T follicular helper cell (primary cell): ENCODE data around the gene PLPPR1.

Experiments
- DNase-seq: peaks from one replicate; pipeline ENCODE4 v3.0.0-alpha.2; 2020; ENCODE audit warnings: low read depth

Gene PLPPR1

DNA sequence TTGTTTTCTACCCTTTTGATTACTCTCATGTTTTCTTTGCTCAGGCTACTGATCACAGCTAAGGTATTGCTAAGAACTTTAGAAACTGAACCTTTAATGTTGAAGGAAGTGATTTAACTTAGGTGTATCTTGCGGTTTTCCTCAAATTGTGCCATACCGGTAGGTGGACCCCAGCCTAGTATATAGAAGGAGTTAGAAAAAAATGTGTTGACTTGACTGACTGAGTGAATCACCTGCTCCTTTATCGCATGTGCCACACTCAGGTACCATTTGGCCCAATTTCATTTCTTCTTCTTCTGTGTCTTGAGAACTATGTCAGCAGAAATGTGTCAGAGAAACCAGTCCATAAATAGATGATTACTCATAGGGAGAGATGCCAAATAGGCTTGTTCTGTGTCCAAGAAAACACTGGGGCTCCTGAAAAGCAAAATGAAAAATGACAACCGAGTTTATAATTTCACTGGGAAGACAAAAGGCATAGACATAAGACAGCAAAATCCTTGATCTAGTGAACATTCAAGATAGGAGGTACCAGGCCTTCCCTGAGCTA is 19.4 kb downstream of the PLPPR1 start:
- no peak for DNase-seq

DNA sequence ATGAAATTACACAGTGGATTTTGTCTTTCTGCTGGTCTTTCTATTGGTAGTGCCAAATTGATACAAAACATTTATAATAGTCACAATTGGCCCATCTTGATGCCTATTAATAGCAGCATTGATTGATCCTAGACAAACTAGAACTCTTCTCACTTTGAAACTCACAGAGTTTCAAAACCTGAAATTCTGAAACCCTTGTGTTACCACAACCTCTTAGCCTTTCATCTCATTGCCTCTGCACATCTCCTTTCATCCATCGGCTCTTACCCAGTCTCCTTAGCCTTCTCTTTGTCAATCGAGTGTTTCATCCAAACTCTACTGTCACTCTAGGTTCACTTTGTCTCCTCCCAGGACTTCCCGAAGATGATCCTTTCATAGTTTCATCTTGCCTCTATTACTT is 22.1 kb downstream of the PLPPR1 start:
- no peak for DNase-seq

DNA sequence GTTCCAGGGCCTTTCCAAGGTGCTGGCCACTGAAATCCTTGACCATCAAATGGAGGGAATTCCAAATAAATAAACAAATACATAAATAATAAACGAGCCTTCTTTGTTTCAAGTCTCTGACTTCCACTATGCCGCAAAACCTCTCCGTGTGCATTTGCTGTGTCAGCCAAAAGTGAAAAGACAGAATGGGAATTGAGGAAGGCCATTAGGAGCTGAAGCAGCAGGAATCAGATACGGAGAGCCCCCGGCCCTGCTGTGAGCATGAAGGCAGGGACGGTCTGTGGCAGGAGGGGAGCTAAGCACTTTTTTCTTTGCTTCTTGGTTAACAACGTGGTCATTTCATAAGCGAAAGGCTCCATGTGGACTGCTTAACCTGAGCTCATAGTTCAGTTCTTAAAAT is 26.1 kb downstream of the PLPPR1 start:
- DNase-seq, result no peak

DNA sequence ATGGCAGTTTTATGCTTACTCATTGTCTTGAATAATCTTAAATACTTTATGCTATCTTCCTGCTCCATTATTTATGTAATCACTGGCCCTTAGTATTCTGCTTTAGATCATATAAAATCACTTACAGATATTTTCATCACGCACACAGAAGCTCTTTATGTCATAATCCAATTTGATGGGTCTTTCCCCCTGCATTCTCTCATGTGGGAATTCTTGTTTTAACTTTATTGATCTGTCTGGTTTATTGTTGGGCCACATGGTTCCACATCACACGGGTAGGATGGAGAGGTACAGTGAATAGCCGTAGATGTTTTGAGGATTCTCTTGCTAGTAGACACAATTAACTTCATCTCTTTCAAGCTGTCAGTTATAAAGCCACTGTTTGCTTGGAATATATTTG is 27.0 kb downstream of the PLPPR1 start:
- DNase-seq, result no peak

DNA sequence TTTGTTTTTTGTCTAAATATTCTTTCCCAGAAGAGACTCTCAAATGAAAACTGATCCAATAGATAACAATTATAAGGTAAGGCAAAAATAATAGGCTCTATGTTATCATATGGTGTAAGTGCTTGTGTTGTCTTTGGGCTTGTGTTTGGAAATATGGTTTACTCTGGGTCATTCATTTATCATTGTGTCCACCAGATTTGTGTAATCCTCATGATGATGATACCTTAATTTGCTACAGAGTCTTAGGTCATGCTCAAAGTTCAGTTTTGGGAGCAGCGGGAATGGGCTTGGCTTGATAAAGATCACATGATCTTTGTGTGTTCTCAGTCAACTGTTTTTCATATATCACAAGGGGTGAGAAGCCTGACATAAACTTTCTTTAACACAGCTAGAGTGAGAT is 34.2 kb downstream of the PLPPR1 start:
- DNase-seq, result no peak

DNA sequence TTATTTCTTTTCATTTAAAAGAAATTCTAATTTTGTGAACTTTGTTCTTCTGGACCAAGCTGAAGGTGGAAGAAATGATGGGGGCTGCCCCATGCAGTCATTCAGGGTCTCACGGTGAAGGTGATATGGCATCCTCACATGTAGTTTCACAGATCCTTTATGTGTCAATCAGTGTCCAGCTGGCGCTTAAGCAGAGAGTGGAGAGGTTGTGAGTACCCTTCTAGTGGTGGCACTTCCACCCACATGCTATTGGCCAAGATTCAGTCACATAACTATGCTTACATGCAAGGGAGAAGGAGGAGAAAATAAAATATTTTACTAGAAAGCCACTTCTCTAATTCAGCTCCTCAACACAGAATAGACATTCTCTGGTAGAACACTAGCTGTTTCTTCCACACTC is 34.7 kb downstream of the PLPPR1 start:
- DNase-seq, result no peak

DNA sequence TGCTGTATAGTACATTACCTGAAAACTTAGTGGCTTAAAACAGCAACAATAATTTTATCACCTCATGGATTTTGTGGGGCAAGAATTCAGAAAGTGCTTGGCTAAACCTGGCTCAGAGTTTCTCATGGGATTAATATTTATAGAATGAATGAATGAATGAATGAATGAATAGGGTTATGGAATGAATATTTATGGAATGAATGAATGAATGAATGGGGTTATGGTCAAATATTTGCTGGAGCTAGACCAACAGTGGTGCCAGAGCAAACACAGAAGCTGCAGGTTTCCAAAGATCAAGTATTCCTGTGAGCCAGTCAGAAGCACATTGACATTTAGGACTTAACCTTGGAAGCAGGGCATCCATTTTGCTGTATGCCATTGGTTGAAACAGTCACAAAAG is 35.7 kb downstream of the PLPPR1 start:
- DNase-seq, result no peak

DNA sequence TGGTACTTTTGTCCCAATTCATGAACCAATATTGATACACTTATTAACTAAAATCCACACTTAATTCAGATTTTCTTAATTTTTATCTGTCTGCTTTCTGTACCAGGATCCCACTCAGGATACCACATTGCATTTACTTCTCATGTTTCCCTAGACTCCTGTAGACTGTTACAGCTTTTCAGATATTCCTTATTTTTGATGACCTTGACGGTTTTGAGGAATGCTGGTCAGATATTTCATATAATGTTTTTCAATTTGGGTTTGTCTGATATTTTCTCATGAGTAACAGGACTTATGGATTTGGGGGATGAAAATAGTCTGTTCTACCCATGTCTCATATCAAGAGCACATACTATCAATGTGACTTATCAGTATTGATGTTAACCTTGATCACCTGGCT is 37.4 kb downstream of the PLPPR1 start:
- no peak for DNase-seq

DNA sequence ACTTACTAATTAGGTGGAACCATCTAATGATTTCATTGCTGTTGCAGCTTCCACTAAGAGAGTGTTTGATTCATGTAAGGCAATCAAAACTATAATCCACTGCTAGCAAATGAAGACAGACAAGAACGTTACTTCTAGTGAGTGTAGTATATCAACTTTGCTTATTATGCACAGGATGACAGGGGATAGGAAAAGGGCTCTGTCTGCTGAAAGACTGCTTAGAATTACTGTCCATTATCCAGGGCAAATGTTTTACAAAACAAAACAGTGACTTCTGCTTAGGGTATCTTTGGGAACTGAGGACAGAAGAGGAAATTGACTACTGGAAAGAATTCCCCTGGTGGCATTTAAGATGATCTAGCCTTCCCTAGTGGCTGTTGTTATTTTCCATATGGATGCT is 40.2 kb downstream of the PLPPR1 start:
- DNase-seq, result no peak

DNA sequence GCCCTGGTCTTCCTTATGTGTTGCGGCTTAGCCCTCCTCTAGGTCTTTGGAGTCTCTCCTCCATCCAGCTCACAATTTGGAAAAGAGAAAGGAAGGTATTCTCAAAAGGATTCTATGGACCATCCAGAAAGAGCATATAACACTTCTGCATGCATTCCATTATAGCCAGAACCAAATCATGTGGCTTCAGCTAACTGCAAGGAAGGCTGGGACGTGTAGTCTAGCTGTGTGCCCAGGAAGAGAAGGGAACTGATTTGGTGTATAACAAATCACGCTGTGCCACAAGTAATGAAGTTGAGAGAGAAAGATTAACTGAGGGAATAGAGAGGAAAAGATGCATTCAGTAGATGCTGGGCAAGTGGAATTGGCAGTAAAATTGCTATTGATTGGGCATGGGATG is 43.7 kb downstream of the PLPPR1 start:
- no peak for DNase-seq

DNA sequence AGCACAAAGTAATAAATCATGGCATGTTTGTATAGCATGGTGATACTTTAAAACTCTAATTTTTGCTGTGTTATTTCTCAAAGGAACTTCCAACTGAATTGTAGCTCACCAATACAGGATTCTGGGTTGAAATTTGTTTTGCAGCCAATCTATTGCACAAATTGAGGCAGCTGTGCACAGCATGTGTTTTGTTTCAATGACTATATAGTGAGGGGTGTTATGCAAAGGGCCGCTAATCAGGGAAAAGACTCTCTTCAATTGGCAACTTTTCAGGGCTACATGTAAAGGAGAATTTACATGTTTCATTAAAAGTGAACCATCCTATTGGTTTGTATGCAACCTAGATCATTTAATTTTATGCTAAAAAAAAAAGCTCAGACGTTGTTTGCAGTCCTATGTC is 44.6 kb downstream of the PLPPR1 start:
- no peak for DNase-seq

DNA sequence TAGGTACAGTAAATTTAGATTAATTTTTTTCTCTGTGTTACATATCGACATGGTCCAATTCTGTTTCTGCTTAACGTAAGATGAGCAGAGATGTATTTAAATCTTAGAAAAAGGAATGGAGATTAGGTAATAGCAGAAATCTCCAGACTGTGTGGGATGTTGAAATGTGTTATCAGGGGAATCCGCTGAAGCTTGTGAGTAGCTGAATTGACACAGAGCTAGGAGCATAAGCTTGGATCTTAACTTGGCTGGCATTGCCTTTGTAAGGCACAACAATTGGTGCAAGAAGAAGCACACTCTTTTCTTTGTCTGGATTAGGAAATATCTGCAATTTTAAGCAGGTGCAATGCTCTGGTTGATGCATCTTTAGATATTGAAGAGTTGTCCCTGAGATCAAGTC is 53.1 kb downstream of the PLPPR1 start:
- no peak for DNase-seq

DNA sequence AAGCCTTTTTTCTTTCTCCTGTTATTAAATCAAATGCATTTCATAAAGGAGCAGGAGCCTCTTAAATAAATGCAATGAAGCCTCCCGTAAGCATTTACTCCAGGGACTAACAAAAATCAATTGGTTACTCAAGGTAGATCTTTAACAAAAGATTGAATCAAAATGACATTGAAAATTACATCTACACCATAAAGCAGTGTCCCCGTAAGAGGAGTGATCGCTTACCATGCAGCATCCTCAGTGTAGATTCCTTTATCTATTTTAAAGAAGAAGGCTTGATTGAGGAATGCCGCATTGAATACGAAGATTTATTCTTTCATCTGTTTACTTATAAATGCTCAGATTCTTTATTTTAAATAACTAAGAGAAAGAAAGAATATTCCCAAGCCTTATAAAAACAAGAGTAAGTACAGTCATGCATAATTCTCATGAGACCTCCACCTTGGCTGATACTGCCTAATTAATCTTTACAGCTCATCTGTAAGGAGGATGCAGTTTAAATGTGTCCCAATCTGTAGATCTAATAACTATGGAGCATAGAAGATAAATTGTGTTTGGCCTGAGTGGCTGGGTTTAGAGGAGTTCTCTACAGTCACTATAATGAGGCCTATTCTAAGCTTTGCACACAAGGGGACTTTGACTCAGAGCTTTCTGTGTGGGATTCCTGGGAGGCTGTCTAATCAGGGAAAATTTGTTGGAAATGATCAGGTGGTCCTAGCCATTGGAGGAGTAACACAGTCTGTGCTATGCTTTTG is 55.1 kb downstream of the PLPPR1 start:
- no peak for DNase-seq

DNA sequence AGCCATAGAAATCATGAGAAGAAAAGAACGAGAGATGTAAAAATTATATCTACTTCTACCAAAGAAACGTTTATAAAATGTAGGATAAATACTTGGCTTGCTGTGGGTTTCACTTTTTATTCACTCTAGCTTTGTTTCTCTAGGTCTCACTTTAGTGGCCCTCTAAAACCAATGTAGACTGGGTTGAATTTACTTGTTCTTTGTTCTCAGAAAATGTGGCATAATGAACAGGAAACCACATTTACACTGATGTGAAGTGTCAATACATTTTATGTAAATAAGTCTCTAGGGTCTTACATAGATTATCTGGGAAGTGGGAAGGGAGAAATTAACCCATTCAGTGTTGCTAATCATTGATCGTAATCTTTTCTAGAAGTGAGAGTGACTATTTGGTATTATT is 58.9 kb downstream of the PLPPR1 start:
- no peak for DNase-seq

DNA sequence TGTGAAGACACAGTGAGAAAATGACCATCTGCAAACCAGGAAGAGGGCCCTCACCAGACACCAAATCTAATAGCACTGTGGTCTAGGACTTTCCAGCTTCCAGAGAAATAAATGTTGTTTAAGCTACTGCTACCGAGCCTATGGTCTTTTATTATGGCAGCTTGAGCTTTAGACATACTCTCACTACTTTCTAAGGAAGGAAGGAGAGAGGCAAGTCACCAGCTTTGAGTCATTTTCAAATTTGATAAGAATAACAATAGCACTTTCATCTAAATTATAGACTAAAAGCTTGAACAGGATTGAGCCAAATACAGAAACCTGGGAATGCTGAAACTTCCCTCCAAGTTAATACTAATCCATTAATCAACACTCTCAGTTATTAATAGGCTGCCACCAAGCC is 64.4 kb downstream of the PLPPR1 start:
- DNase-seq, result no peak

DNA sequence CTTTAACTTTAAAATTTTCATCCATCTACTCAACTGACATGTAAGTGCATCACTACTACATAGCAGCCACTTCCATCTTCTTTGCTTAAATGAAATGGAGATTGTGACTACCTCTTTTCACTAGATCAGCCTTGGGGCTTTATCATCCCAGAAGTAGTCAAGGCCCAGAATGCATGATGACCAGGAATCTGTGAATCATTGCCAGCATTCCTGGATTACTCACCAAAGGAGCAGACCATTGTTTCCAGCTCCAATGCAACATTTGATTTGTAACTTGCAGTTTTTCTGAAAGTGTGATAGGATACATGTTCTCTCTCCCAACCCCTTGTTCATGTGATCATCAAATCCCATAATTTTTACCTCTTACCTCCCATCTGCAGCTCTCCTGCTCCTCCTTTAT is 65.1 kb downstream of the PLPPR1 start:
- no peak for DNase-seq

DNA sequence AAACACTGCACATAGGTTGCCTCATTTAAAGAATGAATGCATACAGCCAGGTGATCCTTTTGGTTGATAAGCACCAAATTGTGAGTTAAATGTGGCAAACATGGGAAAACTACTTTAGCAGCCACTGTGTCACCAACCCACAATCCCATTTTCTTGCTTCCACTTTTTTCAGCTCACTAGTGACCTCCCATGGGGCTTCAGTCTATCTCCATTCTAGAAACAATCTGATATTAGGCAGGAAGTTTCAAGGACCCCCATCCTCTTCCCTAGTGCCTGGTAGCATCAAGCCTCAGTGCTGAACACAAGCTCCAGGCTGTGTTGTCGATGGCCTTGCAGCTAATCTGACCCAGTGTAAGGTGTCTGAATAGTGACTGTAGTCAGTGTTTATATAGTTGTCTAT is 66.2 kb downstream of the PLPPR1 start:
- no peak for DNase-seq

DNA sequence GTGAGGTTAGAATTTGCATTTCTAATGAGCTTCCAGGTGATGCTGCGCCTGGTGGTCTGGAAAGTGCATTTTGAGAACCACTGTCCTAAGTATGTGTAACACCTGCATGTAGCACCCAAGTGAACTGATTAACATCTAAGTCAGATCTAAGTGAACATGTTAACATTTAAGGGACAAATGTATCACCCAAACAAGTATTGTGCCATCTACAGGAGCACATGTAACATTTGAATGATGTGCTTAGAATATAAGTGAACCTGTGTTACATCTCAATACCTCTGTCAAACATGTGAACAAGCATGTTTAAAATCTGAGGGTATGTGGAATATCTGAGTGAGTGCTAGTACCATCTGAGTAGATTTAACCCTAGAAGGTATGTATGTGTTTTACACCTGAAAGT is 68.7 kb downstream of the PLPPR1 start:
- no peak for DNase-seq

DNA sequence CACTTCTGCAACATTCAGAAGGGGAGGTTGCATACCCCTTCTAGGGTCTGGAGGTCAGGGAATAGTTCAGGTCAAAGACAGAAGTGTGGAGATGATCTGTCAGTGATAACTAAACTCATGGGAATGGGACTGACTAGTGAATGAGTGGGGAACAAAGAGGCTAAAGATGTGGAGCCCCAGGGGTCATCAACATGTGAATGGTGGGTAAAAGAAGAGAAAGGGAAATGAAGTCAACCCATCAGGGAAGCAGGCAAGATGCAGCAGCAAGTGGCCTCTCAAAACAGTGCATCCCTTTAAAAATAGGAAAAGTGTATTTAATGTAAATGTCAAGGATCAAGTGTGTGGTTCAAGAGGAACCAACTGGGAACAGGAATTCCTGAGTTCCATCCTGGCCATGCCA is 69.9 kb downstream of the PLPPR1 start:
- no peak for DNase-seq

DNA sequence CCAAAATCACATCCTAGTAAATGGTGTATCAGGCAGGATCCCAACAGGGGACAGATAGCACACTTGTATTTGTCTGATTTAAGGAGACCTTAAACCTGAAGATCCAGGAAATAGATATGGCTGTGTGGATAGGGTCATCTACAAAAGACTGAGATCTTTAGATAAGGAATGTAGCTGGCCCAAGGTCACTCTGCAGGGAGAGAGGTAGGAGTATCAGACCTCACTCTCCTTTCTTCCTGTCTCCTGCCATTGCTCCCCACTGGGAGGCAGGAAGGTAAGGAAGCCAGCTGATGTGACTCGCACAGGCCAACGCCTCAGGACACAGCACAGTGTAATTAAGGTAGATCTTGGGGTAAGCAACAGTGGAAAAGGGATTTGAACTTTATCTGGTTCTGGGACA is 85.8 kb downstream of the PLPPR1 start:
- DNase-seq, result no peak

DNA sequence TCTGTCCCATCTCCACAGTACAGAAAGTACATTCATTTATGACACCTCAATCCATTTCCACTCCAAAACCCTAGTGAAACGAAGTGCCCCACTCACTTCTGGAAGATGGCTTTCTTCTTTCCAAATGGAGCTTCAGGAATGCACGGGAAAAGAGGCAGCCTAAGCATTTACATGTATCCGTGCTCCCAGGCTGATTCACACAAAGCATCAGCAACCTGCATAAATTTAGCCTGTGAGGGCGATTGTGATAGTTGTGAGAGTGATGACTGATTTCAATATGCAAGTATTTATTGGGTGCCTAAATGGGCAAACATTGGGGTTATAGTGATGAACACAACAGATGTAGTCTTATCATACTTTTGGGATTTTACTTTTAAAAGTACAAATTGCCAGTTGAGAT is 86.6 kb downstream of the PLPPR1 start:
- no peak for DNase-seq

DNA sequence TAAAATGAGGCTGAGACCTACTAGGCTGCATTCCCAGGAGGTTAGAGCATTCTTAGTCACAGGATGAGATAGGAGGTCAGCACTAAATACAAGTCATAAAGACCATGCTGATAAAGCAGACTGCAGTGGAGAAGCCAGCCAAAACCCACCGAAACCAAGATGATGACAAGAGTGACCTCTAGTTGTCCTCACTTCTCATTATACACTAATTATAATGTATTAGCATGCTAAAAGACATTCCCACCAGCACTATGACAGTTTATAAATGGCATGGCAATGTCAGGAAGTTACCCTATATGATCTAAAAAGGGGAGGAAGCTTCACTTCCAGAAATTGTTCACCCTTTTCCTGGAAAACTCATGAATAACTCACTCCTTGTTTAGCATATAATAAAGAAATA is 88.6 kb downstream of the PLPPR1 start:
- DNase-seq, result no peak

DNA sequence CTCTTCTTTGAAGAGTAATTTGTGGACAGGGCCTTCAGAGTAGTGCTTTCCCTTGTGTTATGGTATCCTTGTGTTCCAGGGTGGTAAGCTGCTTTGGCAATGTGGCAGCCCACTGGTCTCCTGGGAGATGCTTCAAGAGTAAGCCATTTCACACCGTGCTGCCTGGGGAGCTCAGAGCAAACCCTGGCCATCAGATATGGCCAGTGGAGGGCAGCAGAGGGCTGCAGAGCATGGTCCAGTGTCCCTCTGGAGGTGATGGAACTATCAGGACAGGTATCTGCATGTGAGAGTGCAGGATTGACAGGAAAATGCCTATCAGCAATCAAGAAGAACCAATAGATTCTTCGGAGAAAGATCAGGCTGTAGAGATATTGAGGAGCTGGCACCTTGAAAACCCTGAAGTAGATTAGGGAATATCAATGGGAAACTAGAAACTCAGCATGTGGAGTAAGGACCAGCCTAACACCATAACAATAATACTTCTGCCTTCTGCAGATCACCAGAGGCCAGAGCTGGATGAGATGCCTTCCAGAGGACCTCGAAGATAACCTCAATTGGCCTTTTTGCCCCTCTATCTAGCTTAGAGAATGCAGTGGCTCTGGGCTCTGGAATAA is 90.8 kb downstream of the PLPPR1 start:
- no peak for DNase-seq

DNA sequence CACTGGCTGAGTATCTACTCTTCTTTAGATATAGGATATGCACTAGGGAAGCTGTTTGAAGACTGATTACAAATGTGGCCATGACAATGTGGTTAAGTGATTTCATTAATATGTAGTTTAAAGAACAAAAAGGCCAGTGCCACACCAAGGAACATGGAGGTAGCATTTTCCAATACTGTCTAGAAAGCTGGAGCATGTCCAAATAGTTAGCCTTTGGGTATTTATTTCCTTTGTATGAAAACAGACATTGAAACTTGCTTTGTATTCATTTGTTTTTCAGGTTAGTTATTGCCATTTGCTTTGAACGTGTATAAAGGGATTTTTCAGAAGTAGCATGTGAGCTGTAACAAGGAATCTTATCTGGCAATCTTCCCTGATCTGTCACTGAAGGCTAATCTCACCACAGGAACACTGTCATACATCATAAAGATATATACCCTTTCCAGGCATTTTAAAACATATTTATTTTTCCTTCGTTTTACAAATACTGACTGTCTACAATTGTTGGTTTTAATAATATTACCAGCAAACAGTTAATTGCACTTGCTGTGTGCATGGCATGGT is 93.4 kb downstream of the PLPPR1 start:
- no peak for DNase-seq
